MG63 (cell line): ENCODE data around the gene CNTRL. TPM values are rescaled to one million over a fixed set of nuclear protein-coding genes. Genes with fewer than 3 reads are reported as not detected.

Experiments used
- DNase-seq: peaks from one replicate; pipeline ENCODE4 v3.0.0-alpha.2; 2020
- H3K27me3 ChIP-seq: fragments of 250-450 bp; sonication (Bioruptor Pico); 2 replicates; pipeline ENCODE4 v1.5.1; 2020; ENCODE audit warnings: mild to moderate bottlenecking, moderate library complexity
- H3K36me3 ChIP-seq: fragments of 250-450 bp; sonication (Bioruptor Pico); 2 replicates; pipeline ENCODE4 v1.5.1; 2020; ENCODE audit warnings: mild to moderate bottlenecking, moderate library complexity
- H3K4me3 ChIP-seq: fragments of 250-450 bp; sonication (Bioruptor Pico); 2 replicates; pipeline ENCODE4 v1.5.1; 2020; ENCODE audit warnings: mild to moderate bottlenecking, moderate library complexity
- H3K9me3 ChIP-seq: fragments of 250-450 bp; sonication (Bioruptor Pico); 2 replicates; pipeline ENCODE4 v1.5.1; 2020; ENCODE audit warnings: mild to moderate bottlenecking, moderate library complexity
- total RNA-seq: library from RNA; depleted of rRNA; stranded (reverse); fragments of >200 nt; shearing (Covaris generic); gene quantifications from 2 replicates; pipeline ENCODE4 v1.2.3, GENCODE V29; 2014; ENCODE audit warnings: low replicate concordance; rRNA removed

The CNTRL gene
- total RNA-seq, 1 experiment from 2014 or later: 2.5 TPM

GRCh38 chr9:121220996-121221663, 146.4 kb downstream of the CNTRL start:
- Histone ChIP-seq H3K9me3 (no peaks in the 10 kb centered on the region), H3K27me3 (no peaks in the 10 kb centered on the region), H3K4me3 (no peak overlapping the region), H3K36me3 (no peaks in the 10 kb centered on the region)
- DNase-seq: no peak

GRCh38 chr9:121221664-121222055, 146.9 kb downstream of the CNTRL start:
- Histone ChIP-seq H3K36me3 (no peaks in the 10 kb centered on the region), H3K9me3 (no peaks in the 10 kb centered on the region), H3K27me3 (no peaks in the 10 kb centered on the region), H3K4me3 (no peak overlapping the region)
- no peak for DNase-seq

- Histone ChIP-seq H3K27me3 (no peaks in the 10 kb centered on the region), H3K9me3 (no peaks in the 10 kb centered on the region), H3K36me3 (no peaks in the 10 kb centered on the region), H3K4me3 (no peak overlapping the region)
- DNase-seq: no peak
Measured at GRCh38 chr9:121222524-121223171, 147.9 kb downstream of the CNTRL start.

GRCh38 chr9:121225240-121225639, 150.5 kb downstream of the CNTRL start:
- no peak for DNase-seq
- Histone ChIP-seq H3K36me3 (no peaks in the 10 kb centered on the region), H3K27me3 (no peaks in the 10 kb centered on the region), H3K4me3 (no peak overlapping the region), H3K9me3 (no peaks in the 10 kb centered on the region)

GRCh38 chr9:121226175-121226574, 151.4 kb downstream of the CNTRL start:
- no peak for DNase-seq
- H3K9me3 ChIP-seq: no peaks in the 10 kb centered on the region
- H3K27me3 ChIP-seq: no peaks in the 10 kb centered on the region
- no peaks in the 10 kb centered on the region for H3K36me3 ChIP-seq
- no peak overlapping the region for H3K4me3 ChIP-seq

Other genes starting within 250 kb of the CNTRL start
- gene PSMD5, start 232.0 kb upstream of the CNTRL start, total RNA-seq: 20.4 and 29.1 TPM in 2 replicates
- 51.5 and 76.6 TPM in 2 replicates for gene PHF19, start 197.8 kb upstream of the CNTRL start, total RNA-seq
- gene TRAF1, start 148.2 kb upstream of the CNTRL start, total RNA-seq: 0.67 and 0.79 TPM in 2 replicates
- gene C5, start 24.7 kb upstream of the CNTRL start, total RNA-seq: 2.4 and 2.7 TPM in 2 replicates
- gene RAB14, start 126.9 kb downstream of the CNTRL start, total RNA-seq: 43.3 and 58.4 TPM in 2 replicates
- gene GSN, start 193.2 kb downstream of the CNTRL start, total RNA-seq: 59.8 and 75.0 TPM in 2 replicates